Liver (tissue), 9 donors: ENCODE results near the gene MCM9. TPM values are rescaled to one million over a fixed set of nuclear protein-coding genes. Genes with fewer than 3 reads are reported as not detected.

Source experiments
- DNase-seq: peaks from one replicate; pipeline ENCODE4 v3.0.0-alpha.2; 2017; ENCODE audit warnings: low spot score
- H3K27ac ChIP-seq, 2 donors: one replicate each; pipeline ENCODE4 v1.7.0; 2013; ENCODE audit warnings: inconsistent platforms in 2 of 2, low read length in 2 of 2, control low read depth in 1 of 2, low read depth in 1 of 2, mild to moderate bottlenecking in 1 of 2
- H3K27me3 ChIP-seq, 4 donors: one replicate each; pipeline versions ENCODE4 v1.6.1 to v1.7.0; 2013; ENCODE audit warnings: low read length in 3 of 4, inconsistent platforms in 1 of 4, mild to moderate bottlenecking in 1 of 4, moderate library complexity in 1 of 4; ENCODE audit not compliant: control insufficient read depth in 4 of 4, insufficient read depth in 4 of 4
- H3K36me3 ChIP-seq, 4 donors: one replicate each; pipeline versions ENCODE4 v1.6.1 to v1.7.0; 2013; ENCODE audit warnings: low read length in 3 of 4, mild to moderate bottlenecking in 3 of 4, low read depth in 1 of 4, moderate library complexity in 1 of 4; ENCODE audit not compliant: control insufficient read depth in 4 of 4, insufficient read depth in 3 of 4
- H3K4me1 ChIP-seq, 4 donors: one replicate each; pipeline versions ENCODE4 v1.6.1 to v1.7.0; 2013; ENCODE audit warnings: low read length in 3 of 4, mild to moderate bottlenecking in 3 of 4, moderate library complexity in 1 of 4; ENCODE audit not compliant: control insufficient read depth in 4 of 4, insufficient read depth in 4 of 4
- H3K4me3 ChIP-seq, 3 donors: one replicate each; pipeline versions ENCODE4 v1.6.1 to v1.7.0; 2013; ENCODE audit warnings: low read length in 3 of 3, control low read depth in 1 of 3, low read depth in 1 of 3, mild to moderate bottlenecking in 1 of 3
- H3K9ac ChIP-seq, 2 donors: one replicate each; pipeline ENCODE4 v1.7.0; 2013; ENCODE audit warnings: low read length in 2 of 2, mild to moderate bottlenecking in 2 of 2, moderate library complexity in 2 of 2, control low read depth in 1 of 2, low read depth in 1 of 2
- H3K9me3 ChIP-seq, 4 donors: one replicate each; pipeline versions ENCODE4 v1.6.1 to v1.7.0; 2013; ENCODE audit warnings: low read length in 3 of 4; ENCODE audit not compliant: control insufficient read depth in 4 of 4
- ATF3 ChIP-seq: IDR thresholded peaks from 2 replicates; pipeline ENCODE4 v1.6.1; 2016; ENCODE audit warnings: antibody characterized with exemption
- CTCF ChIP-seq: fragments of 150-350 bp; IDR thresholded peaks from 2 replicates; pipeline ENCODE4 v1.5.1; 2017; ENCODE audit warnings: improper control_type of control experiment, low read depth, low read length; ENCODE audit not compliant: missing input control
- EGR1 ChIP-seq, 2 donors: IDR thresholded peaks; 2 replicates each; pipeline ENCODE4 v1.6.1; 2016 to 2018; ENCODE audit warnings: antibody characterized with exemption in 2 of 2, low read depth in 2 of 2
- FOXA1 ChIP-seq: IDR thresholded peaks from 2 replicates; pipeline ENCODE4 v1.6.1; 2016; ENCODE audit warnings: antibody characterized with exemption
- FOXA2 ChIP-seq: IDR thresholded peaks from 2 replicates; pipeline ENCODE4 v1.6.1; 2016; ENCODE audit warnings: antibody characterized with exemption
- GABPA ChIP-seq, 2 donors: IDR thresholded peaks in 1 of 2; conservative IDR thresholded peaks in 1 of 2; 2 replicates each; pipeline ENCODE4 v1.6.1; 2016; ENCODE audit warnings: antibody characterized with exemption in 2 of 2, mild to moderate bottlenecking in 1 of 2, moderate library complexity in 1 of 2
- HNF4A ChIP-seq, 2 donors: conservative IDR thresholded peaks; 2 replicates each; pipeline ENCODE4 v1.6.1; 2016; ENCODE audit warnings: antibody characterized with exemption in 2 of 2, mild to moderate bottlenecking in 2 of 2
- HNF4G ChIP-seq: IDR thresholded peaks from 2 replicates; pipeline ENCODE4 v1.6.1; 2016; ENCODE audit warnings: antibody characterized with exemption
- JUND ChIP-seq, 2 donors: IDR thresholded peaks; 2 replicates each; pipeline ENCODE4 v1.6.1; 2016; ENCODE audit warnings: antibody characterized with exemption in 2 of 2
- MAX ChIP-seq: IDR thresholded peaks from 2 replicates; pipeline ENCODE4 v1.6.1; 2016; ENCODE audit warnings: antibody characterized with exemption
- NR2F2 ChIP-seq: IDR thresholded peaks from 2 replicates; pipeline ENCODE4 v1.6.1; 2016; ENCODE audit warnings: antibody characterized with exemption
- RAD21 ChIP-seq, 2 donors: IDR thresholded peaks; 2 replicates each; pipeline ENCODE4 v1.6.1; 2016; ENCODE audit warnings: antibody characterized with exemption in 2 of 2, mild to moderate bottlenecking in 2 of 2
- REST ChIP-seq: IDR thresholded peaks from 2 replicates; pipeline ENCODE4 v1.6.1; 2016; ENCODE audit warnings: antibody characterized with exemption, mild to moderate bottlenecking
- RXRA ChIP-seq, 2 donors: IDR thresholded peaks; 2 replicates each; pipeline ENCODE4 v1.6.1; 2017 to 2018; ENCODE audit warnings: antibody characterized with exemption in 2 of 2, mild to moderate bottlenecking in 1 of 2
- SP1 ChIP-seq: IDR thresholded peaks from 2 replicates; pipeline ENCODE4 v1.6.1; 2018; ENCODE audit warnings: antibody characterized with exemption, mild to moderate bottlenecking
- TAF1 ChIP-seq: conservative IDR thresholded peaks from 2 replicates; pipeline ENCODE4 v1.6.1; 2016; ENCODE audit warnings: antibody characterized with exemption, mild to moderate bottlenecking
- YY1 ChIP-seq: IDR thresholded peaks from 2 replicates; pipeline ENCODE4 v1.6.1; 2016; ENCODE audit warnings: antibody characterized with exemption, mild to moderate bottlenecking
- ZBTB33 ChIP-seq: IDR thresholded peaks from 2 replicates; pipeline ENCODE4 v1.6.1; 2016; ENCODE audit warnings: antibody characterized with exemption
- WGBS: extraction: QIAGEN DNeasy Blood & Tissue Kit; methylation state at CpG from one replicate; pipeline ENCODE4 v1.1.7; 2013; 5-methylcytosine and 5-hydroxymethylcytosine counted together
- polyA plus RNA-seq, 2 donors: library from polyadenylated mRNA; stranded (reverse) in 1 of 2; unstranded in 1 of 2; fragments of 200-250 nt in 1 of 2; fragments of >200 nt in 1 of 2; fragmentation: Nextera tagmentation in 1 of 2; extraction: Ambion mirVana in 1 of 2; gene quantifications; one replicate each; pipeline versions ENCODE4 v1.2.1 to v1.2.3, GENCODE V29; 2013 to 2015
- total RNA-seq, 2 donors: library from RNA; depleted of rRNA; stranded (reverse); fragments of >200 nt; gene quantifications; one replicate each; pipeline ENCODE4 v1.2.3, GENCODE V29; 2014
- donor health status: healthy.
- donor health status: healthy.
- donor health status: healthy.
- donor health status: healthy.
- donor health status: healthy.

The MCM9 gene
- total and polyA plus RNA-seq, 4 donors: 3.6 to 17.4 (median 8.7) TPM

- Histone ChIP-seq H3K9me3 (no peaks in the 10 kb centered on the region), H3K4me3 (no peak overlapping the region), H3K36me3 (peaks cover 0 to 18% (median 16%) of the 10 kb centered on the region in 4 donors), H3K4me1 (no peaks in the 10 kb centered on the region), H3K9ac (no peak overlapping the region), H3K27ac (no peak overlapping the region), H3K27me3 (no peaks in the 10 kb centered on the region)
- TF ChIP-seq NR2F2 (no peak), HNF4G (no peak), MAX (no peak), ATF3 (no peak), CTCF (no peak), RAD21 (IDR thresholded peaks at IDR 0.05) (no peak), EGR1 (IDR thresholded peaks at IDR 0.05; ENCODE audit: low read depth in 2 of 2) (no peak), JUND (IDR thresholded peaks at IDR 0.05) (no peak), RXRA (IDR thresholded peaks at IDR 0.05) (no peak), YY1 (no peak), REST (no peak), HNF4A (conservative IDR thresholded peaks at IDR 0.05) (no peak), TAF1 (no peak), FOXA1 (no peak), FOXA2 (no peak), SP1 (no peak), GABPA (IDR thresholded peaks at IDR 0.05 in 1 of 2, conservative IDR thresholded peaks at IDR 0.05 in 1 of 2) (no peak), ZBTB33 (no peak)
- DNase-seq: no peak
- 94% methylated on average over 6 of the region's 6 CpGs for WGBS
These were observed 31.3 kb downstream of the MCM9 start for GRCh38 chr6:118903691-118904090.
